GM23338 (cell line): ENCODE measurements around the gene NDUFV2. TPM values are rescaled to one million over a fixed set of nuclear protein-coding genes. Genes with fewer than 3 reads are reported as not detected.

Experiments
- ATAC-seq: fragments of 200-7000 bp; cut with Tn5 transposase; 3 replicates; pipeline ENCODE4 v1.9.1; 2020
- DNase-seq: peaks from one replicate; pipeline ENCODE4 v3.0.0-alpha.2; 2015; ENCODE audit warnings: low spot score
- H2AFZ ChIP-seq: fragments of 200-600 bp; sonication (generic); 2 replicates; pipeline ENCODE4 v1.8.0; 2016; ENCODE audit warnings: antibody characterized with exemption, mild to moderate bottlenecking, moderate library complexity
- H3F3A ChIP-seq: fragments of 200-600 bp; sonication (generic); replicated peaks from 2 replicates; pipeline ENCODE4 v1.8.0; 2017; ENCODE audit warnings: antibody characterized with exemption, mixed run types, low read depth
- H3K27ac ChIP-seq: fragments of 200-600 bp; sonication (generic); 2 replicates; pipeline ENCODE4 v1.6.1; 2016; ENCODE audit warnings: low read depth
- H3K27me3 ChIP-seq: fragments of 200-600 bp; sonication (generic); 2 replicates; pipeline ENCODE4 v1.8.0; 2016; ENCODE audit warnings: mild to moderate bottlenecking, mixed run types, moderate library complexity; ENCODE audit not compliant: insufficient read depth
- H3K36me3 ChIP-seq: fragments of 200-600 bp; sonication (generic); 2 replicates; pipeline ENCODE4 v1.8.0; 2016; ENCODE audit warnings: mild to moderate bottlenecking; ENCODE audit not compliant: insufficient read depth
- H3K4me1 ChIP-seq: fragments of 200-600 bp; sonication (generic); 2 replicates; pipeline ENCODE4 v1.8.0; 2016; ENCODE audit warnings: mild to moderate bottlenecking, moderate library complexity; ENCODE audit not compliant: insufficient read depth
- H3K4me2 ChIP-seq: fragments of 200-600 bp; sonication (generic); 2 replicates; pipeline ENCODE4 v1.7.1; 2017; ENCODE audit warnings: mixed run types
- H3K4me3 ChIP-seq: fragments of 200-600 bp; sonication (generic); 2 replicates; pipeline ENCODE4 v1.6.1; 2016; ENCODE audit warnings: mixed run types
- H3K79me2 ChIP-seq: fragments of 200-600 bp; sonication (generic); replicated peaks from 2 replicates; pipeline ENCODE4 v1.8.0; 2017; ENCODE audit warnings: mild to moderate bottlenecking; ENCODE audit not compliant: insufficient read depth
- H3K9me2 ChIP-seq: fragments of 200-600 bp; sonication (generic); 2 replicates; pipeline ENCODE4 v1.8.0; 2017; ENCODE audit not compliant: insufficient read depth
- H4K20me1 ChIP-seq: fragments of 200-600 bp; sonication (generic); replicated peaks from 2 replicates; pipeline ENCODE4 v1.8.0; 2017; ENCODE audit warnings: mild to moderate bottlenecking; ENCODE audit not compliant: insufficient read depth
- H3K27ac Mint-ChIP-seq: 2 replicates; pipeline ENCODE4 v1.8.0; 2020; ENCODE audit warnings: inconsistent platforms, mild to moderate bottlenecking, moderate library complexity, mixed read lengths
- H3K27me3 Mint-ChIP-seq: 3 replicates; pipeline ENCODE4 v1.8.0; 2022; ENCODE audit warnings: low read depth, mild to moderate bottlenecking, moderate library complexity, mixed read lengths, inconsistent platforms; ENCODE audit not compliant: insufficient read depth, poor library complexity
- H3K36me3 Mint-ChIP-seq: 3 replicates; pipeline ENCODE4 v1.8.0; 2021; ENCODE audit warnings: low read depth, mild to moderate bottlenecking, inconsistent platforms, moderate library complexity, mixed read lengths
- H3K4me1 Mint-ChIP-seq: 3 replicates; pipeline ENCODE4 v1.8.0; 2020; ENCODE audit warnings: mild to moderate bottlenecking, inconsistent platforms, mixed read lengths
- H3K4me3 Mint-ChIP-seq: 3 replicates; pipeline ENCODE4 v1.8.0; 2021; ENCODE audit warnings: moderate library complexity, mild to moderate bottlenecking, inconsistent platforms, mixed read lengths
- H3K9me3 Mint-ChIP-seq: 3 replicates; pipeline ENCODE4 v1.8.0; 2020; ENCODE audit warnings: moderate library complexity, mild to moderate bottlenecking, inconsistent platforms, mixed read lengths
- CREB1 ChIP-seq: fragments of 250-450 bp; sonication (Bioruptor Pico); IDR thresholded peaks from 2 replicates; pipeline ENCODE4 v1.5.0; 2020; ENCODE audit warnings: low read depth, mild to moderate bottlenecking, moderate library complexity
- CTCF ChIP-seq, 2 experiments: fragments of 200-600 bp in 1 of 2; sonication (generic) in 1 of 2; conservative IDR thresholded peaks; 2 replicates each; pipeline versions ENCODE4 v1.5.1 to v1.6.1; 2016 to 2017; ENCODE audit warnings: antibody characterized with exemption in 2 of 2, low read depth in 2 of 2, mild to moderate bottlenecking in 2 of 2, moderate library complexity in 1 of 2
- ETS1 ChIP-seq: IDR thresholded peaks from 2 replicates; pipeline ENCODE4 v1.6.1; 2016; ENCODE audit warnings: antibody characterized with exemption
- EZH2 ChIP-seq: fragments of 200-600 bp; sonication (generic); IDR thresholded peaks from one replicate; pipeline ENCODE4 v1.8.0; 2017; ENCODE audit warnings: antibody characterized with exemption, mild to moderate bottlenecking, low read depth; ENCODE audit not compliant: unreplicated experiment
- EZH2phosphoT487 ChIP-seq: fragments of 200-600 bp; sonication (generic); IDR thresholded peaks from one replicate; pipeline ENCODE4 v1.8.1; 2018; ENCODE audit warnings: antibody characterized with exemption; ENCODE audit not compliant: unreplicated experiment
- JUNB ChIP-seq: IDR thresholded peaks from one replicate; pipeline ENCODE4 v1.6.1; 2016; ENCODE audit warnings: antibody characterized with exemption; ENCODE audit not compliant: unreplicated experiment
- NANOG ChIP-seq: IDR thresholded peaks from 2 replicates; pipeline ENCODE4 v1.6.1; 2016; ENCODE audit warnings: antibody characterized with exemption, borderline replicate concordance
- POLR2AphosphoS5 ChIP-seq: IDR thresholded peaks from 2 replicates; pipeline ENCODE4 v1.6.1; 2016; ENCODE audit warnings: antibody characterized with exemption, low read depth
- REST ChIP-seq: IDR thresholded peaks from one replicate; pipeline ENCODE4 v1.6.1; 2018; ENCODE audit warnings: antibody characterized with exemption; ENCODE audit not compliant: unreplicated experiment
- STAT1 ChIP-seq: IDR thresholded peaks from one replicate; pipeline ENCODE4 v1.6.1; 2016; ENCODE audit warnings: antibody characterized with exemption; ENCODE audit not compliant: unreplicated experiment
- ZNF114 ChIP-seq: fragments of 250-450 bp; sonication (Bioruptor Pico); IDR thresholded peaks from 2 replicates; pipeline ENCODE4 v1.5.0; 2020; ENCODE audit warnings: mild to moderate bottlenecking, moderate library complexity
- ZNF331 ChIP-seq: fragments of 250-450 bp; sonication (Bioruptor Pico); IDR thresholded peaks from 2 replicates; pipeline ENCODE4 v1.5.0; 2020; ENCODE audit warnings: low read depth, mild to moderate bottlenecking, moderate library complexity
- ZNF462 ChIP-seq: fragments of 250-450 bp; sonication (Bioruptor Pico); IDR thresholded peaks from 2 replicates; pipeline ENCODE4 v1.5.0; 2020; ENCODE audit warnings: mild to moderate bottlenecking, moderate library complexity
- polyA plus RNA-seq: library from polyadenylated mRNA; unstranded; fragments of >200 nt; fragmentation: Nextera tagmentation; extraction: Ambion mirVana; gene quantifications from 2 replicates; pipeline ENCODE4 v1.2.1, GENCODE V29; 2016
- total RNA-seq: library from RNA; depleted of rRNA; stranded (reverse); fragments of >200 nt; shearing (Covaris generic); gene quantifications from 2 replicates; pipeline ENCODE4 v1.2.3, GENCODE V29; 2014

NDUFV2 gene
- total and polyA plus RNA-seq, 2 experiments from 2014 or later = 157 to 577 TPM

GRCh38 chr18:9086624-9087023, 15.9 kb upstream of the NDUFV2 start:
- Histone ChIP-seq H2AFZ (no peak overlapping the region), H3K9me2 (no peaks in the 10 kb centered on the region), H3K27ac (no peak overlapping the region), H3F3A (no peaks in the 10 kb centered on the region), H3K4me1 (no peaks in the 10 kb centered on the region), H4K20me1 (no peaks in the 10 kb centered on the region), H3K79me2 (no peaks in the 10 kb centered on the region), H3K27me3 (no peaks in the 10 kb centered on the region), H3K4me3 (no peak overlapping the region), H3K4me2 (no peak overlapping the region), H3K36me3 (no peaks in the 10 kb centered on the region)
- no peak overlapping the region for H3K4me3 Mint-ChIP-seq
- no peak overlapping the region for H3K27ac Mint-ChIP-seq
- H3K9me3 Mint-ChIP-seq = no peaks in the 10 kb centered on the region
- H3K4me1 Mint-ChIP-seq = no peaks in the 10 kb centered on the region
- no peak for ATAC-seq
- DNase-seq = no peak
- TF ChIP-seq ETS1 (no peak), ZNF462 (no peak), EZH2phosphoT487 (no peak), REST (no peak), EZH2 (no peak), STAT1 (no peak), JUNB (no peak), NANOG (no peak), CREB1 (CRISPR knock-in tag) (no peak), ZNF331 (CRISPR knock-in tag) (no peak), POLR2AphosphoS5 (no peak), CTCF (conservative IDR thresholded peaks at IDR 0.05; ENCODE audit: low read depth in 2 of 2) (no peak), ZNF114 (CRISPR knock-in tag) (no peak)
- peaks cover 1% of the 10 kb centered on the region for H3K27me3 Mint-ChIP-seq
- H3K36me3 Mint-ChIP-seq = no peaks in the 10 kb centered on the region
